ENCODE measurements around the gene NOCT. TPM values are rescaled to one million over a fixed set of nuclear protein-coding genes. Genes with fewer than 3 reads are reported as not detected.
"Not testable (repeated sequence)": the region's sequence is repeated elsewhere in the genome, so short reads cannot be mapped to it uniquely, and the experiment has no call there.

NOCT gene
- polyA plus RNA-seq, 1 donor from 2014 or later: 5.1 TPM

DNA sequence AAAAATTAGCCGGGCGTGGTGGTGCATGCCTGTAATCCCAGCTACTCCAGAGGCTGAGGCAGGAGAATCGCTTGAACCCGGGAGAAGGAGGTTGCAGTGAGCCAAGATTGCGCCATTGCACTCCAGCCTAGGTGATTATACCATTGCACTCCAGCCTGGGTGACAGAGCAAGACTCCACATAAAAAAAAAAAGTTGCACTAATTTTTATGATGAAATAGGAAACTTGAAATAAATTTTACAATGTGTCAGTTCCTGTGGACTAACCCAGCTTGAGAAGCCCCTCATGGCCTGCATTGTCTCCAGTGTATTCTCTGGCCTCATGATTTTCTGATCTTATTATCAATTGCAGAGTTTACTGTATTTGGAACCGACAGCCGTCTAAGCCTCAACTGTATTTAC is 14.2 kb upstream of the NOCT start:
- H3F3A ChIP-seq (ENCODE audit: insufficient read depth, low read length, poor library complexity, severe bottlenecking); H3K27ac ChIP-seq (ENCODE audit: low read length); H3K27me3 ChIP-seq (ENCODE audit: insufficient read depth, low read depth, low read length); H3K4me3 ChIP-seq (ENCODE audit: low read length); H3K4me2 ChIP-seq (ENCODE audit: low read length); H4K20me1 ChIP-seq (ENCODE audit: insufficient read depth); H3K9ac ChIP-seq (ENCODE audit: low read length); H2AFZ ChIP-seq (ENCODE audit: low read depth, low read length); H3K36me3 ChIP-seq (ENCODE audit: insufficient read depth, low read length); H3K79me2 ChIP-seq (replicated peaks; ENCODE audit: insufficient read depth, low read length); H3K9me3 ChIP-seq (ENCODE audit: low read length); H3K9me2 ChIP-seq (ENCODE audit: insufficient read depth, low read length): not testable (repeated sequence)

DNA sequence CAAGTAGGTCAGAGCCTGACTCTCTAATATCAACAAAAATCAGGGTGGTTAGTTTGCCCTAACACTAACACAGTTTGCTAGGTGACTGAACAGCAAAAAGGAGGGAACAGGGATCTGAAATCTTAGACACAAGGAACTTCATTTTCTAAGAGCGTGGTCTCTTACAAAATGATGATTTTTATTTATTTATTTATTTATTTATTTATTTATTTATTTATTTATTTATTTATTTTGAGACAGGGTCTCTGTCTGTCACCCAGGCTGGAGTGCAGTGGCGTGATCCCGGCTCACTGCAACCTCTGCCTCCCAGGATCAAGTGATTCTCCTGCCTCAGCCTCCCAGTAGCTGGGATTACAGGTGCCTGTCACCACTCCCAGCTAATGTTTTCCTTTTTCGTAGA is 11.9 kb upstream of the NOCT start:
- H3K9ac ChIP-seq (ENCODE audit: low read length): not testable (repeated sequence)

DNA sequence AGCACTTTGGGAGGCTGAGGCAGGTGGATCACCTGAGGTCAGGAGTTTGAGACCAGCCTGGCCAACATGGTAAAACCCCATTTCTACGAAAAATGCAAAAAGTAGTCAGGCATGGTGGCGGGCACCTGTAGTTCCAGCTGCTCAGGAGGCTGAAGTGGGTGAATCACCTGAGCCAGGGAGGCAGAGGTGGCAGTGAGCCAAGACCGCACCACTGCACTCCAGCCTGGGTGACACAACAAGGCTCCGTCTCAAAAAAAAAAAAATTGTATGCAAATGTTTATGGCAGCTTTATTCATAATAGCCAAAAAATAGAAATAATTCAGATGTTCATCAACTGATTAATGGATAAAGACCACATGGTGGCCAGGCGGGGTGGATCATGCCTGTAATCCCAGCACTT is 9.8 kb upstream of the NOCT start:
- no peak overlapping the region for H3K27ac ChIP-seq (ENCODE audit: low read length)
- H3K36me3 ChIP-seq (ENCODE audit: insufficient read depth, low read length): no peaks in the 10 kb centered on the region
- H3K27me3 ChIP-seq (ENCODE audit: insufficient read depth, low read depth, low read length): no peaks in the 10 kb centered on the region
- no peak overlapping the region for H3K4me3 ChIP-seq (ENCODE audit: low read length)
- H3K9me2 ChIP-seq (ENCODE audit: insufficient read depth, low read length): no peaks in the 10 kb centered on the region
- TF ChIP-seq MXI1 (conservative IDR thresholded peaks at IDR 0.05; ENCODE audit: poor library complexity, severe bottlenecking): no peak
- no peak for TF ChIP-seq RAD21 (conservative IDR thresholded peaks at IDR 0.05)
- no peak for TF ChIP-seq EZH2 (IDR thresholded peaks at IDR 0.05; ENCODE audit: borderline replicate concordance, insufficient read depth, low read length, poor library complexity, severe bottlenecking)
- TF ChIP-seq, protein P1, sequence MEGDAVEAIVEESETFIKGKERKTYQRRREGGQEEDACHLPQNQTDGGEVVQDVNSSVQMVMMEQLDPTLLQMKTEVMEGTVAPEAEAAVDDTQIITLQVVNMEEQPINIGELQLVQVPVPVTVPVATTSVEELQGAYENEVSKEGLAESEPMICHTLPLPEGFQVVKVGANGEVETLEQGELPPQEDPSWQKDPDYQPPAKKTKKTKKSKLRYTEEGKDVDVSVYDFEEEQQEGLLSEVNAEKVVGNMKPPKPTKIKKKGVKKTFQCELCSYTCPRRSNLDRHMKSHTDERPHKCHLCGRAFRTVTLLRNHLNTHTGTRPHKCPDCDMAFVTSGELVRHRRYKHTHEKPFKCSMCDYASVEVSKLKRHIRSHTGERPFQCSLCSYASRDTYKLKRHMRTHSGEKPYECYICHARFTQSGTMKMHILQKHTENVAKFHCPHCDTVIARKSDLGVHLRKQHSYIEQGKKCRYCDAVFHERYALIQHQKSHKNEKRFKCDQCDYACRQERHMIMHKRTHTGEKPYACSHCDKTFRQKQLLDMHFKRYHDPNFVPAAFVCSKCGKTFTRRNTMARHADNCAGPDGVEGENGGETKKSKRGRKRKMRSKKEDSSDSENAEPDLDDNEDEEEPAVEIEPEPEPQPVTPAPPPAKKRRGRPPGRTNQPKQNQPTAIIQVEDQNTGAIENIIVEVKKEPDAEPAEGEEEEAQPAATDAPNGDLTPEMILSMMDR (IDR thresholded peaks at IDR 0.05; ENCODE audit: poor library complexity, severe bottlenecking): no peak
- no peak for TF ChIP-seq EP300 (conservative IDR thresholded peaks at IDR 0.05; ENCODE audit: poor library complexity, severe bottlenecking)
- no peak for TF ChIP-seq TAF1 (IDR thresholded peaks at IDR 0.05; ENCODE audit: low read depth)
- no peak for TF ChIP-seq SMC3 (conservative IDR thresholded peaks at IDR 0.05; ENCODE audit: poor library complexity)
- no peak for TF ChIP-seq POLR2AphosphoS5 (IDR thresholded peaks at IDR 0.05)
- TF ChIP-seq, protein P2, sequence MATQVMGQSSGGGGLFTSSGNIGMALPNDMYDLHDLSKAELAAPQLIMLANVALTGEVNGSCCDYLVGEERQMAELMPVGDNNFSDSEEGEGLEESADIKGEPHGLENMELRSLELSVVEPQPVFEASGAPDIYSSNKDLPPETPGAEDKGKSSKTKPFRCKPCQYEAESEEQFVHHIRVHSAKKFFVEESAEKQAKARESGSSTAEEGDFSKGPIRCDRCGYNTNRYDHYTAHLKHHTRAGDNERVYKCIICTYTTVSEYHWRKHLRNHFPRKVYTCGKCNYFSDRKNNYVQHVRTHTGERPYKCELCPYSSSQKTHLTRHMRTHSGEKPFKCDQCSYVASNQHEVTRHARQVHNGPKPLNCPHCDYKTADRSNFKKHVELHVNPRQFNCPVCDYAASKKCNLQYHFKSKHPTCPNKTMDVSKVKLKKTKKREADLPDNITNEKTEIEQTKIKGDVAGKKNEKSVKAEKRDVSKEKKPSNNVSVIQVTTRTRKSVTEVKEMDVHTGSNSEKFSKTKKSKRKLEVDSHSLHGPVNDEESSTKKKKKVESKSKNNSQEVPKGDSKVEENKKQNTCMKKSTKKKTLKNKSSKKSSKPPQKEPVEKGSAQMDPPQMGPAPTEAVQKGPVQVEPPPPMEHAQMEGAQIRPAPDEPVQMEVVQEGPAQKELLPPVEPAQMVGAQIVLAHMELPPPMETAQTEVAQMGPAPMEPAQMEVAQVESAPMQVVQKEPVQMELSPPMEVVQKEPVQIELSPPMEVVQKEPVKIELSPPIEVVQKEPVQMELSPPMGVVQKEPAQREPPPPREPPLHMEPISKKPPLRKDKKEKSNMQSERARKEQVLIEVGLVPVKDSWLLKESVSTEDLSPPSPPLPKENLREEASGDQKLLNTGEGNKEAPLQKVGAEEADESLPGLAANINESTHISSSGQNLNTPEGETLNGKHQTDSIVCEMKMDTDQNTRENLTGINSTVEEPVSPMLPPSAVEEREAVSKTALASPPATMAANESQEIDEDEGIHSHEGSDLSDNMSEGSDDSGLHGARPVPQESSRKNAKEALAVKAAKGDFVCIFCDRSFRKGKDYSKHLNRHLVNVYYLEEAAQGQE (IDR thresholded peaks at IDR 0.05; ENCODE audit: borderline replicate concordance): no peak
- no peak overlapping the region for H2AFZ ChIP-seq (ENCODE audit: low read depth, low read length)
- no peaks in the 10 kb centered on the region for H3K79me2 ChIP-seq (replicated peaks; ENCODE audit: insufficient read depth, low read length)
- no peaks in the 10 kb centered on the region for H3K9me3 ChIP-seq (ENCODE audit: low read length)
- no peaks in the 10 kb centered on the region for H3F3A ChIP-seq (ENCODE audit: insufficient read depth, low read length, poor library complexity, severe bottlenecking)
- no peak overlapping the region for H3K9ac ChIP-seq (ENCODE audit: low read length)
- no peak overlapping the region for H3K4me2 ChIP-seq (ENCODE audit: low read length)
- H4K20me1 ChIP-seq (ENCODE audit: insufficient read depth): no peaks in the 10 kb centered on the region

More for the DNA sequence above, 11.9 kb upstream of the NOCT start:
- not testable (repeated sequence) for H3K36me3 ChIP-seq (ENCODE audit: insufficient read depth, low read length); H3K79me2 ChIP-seq (replicated peaks; ENCODE audit: insufficient read depth, low read length); H3F3A ChIP-seq (ENCODE audit: insufficient read depth, low read length, poor library complexity, severe bottlenecking); H4K20me1 ChIP-seq (ENCODE audit: insufficient read depth); H3K27me3 ChIP-seq (ENCODE audit: insufficient read depth, low read depth, low read length); H3K4me3 ChIP-seq (ENCODE audit: low read length); H3K4me2 ChIP-seq (ENCODE audit: low read length); H3K27ac ChIP-seq (ENCODE audit: low read length); H3K9me2 ChIP-seq (ENCODE audit: insufficient read depth, low read length); H3K9me3 ChIP-seq (ENCODE audit: low read length); H2AFZ ChIP-seq (ENCODE audit: low read depth, low read length)
